Smooth muscle cell of the brain vasculature (primary cell): ENCODE measurements around the gene RHOXF2.
"Not testable (repeated sequence)": the region's sequence is repeated elsewhere in the genome, so short reads cannot be mapped to it uniquely, and the experiment has no call there.

Experiments
- DNase-seq: peaks from one replicate; pipeline ENCODE4 v3.0.0-alpha.2; 2012; ENCODE audit warnings: low read depth, low spot score

RHOXF2 gene

GRCh38 chrX:120196626-120197283 is 38.3 kb downstream of the RHOXF2 start:
- not testable (repeated sequence) for DNase-seq

- no peak for DNase-seq
Observed at GRCh38 chrX:120200851-120201250, 42.4 kb downstream of the RHOXF2 start.

DNA sequence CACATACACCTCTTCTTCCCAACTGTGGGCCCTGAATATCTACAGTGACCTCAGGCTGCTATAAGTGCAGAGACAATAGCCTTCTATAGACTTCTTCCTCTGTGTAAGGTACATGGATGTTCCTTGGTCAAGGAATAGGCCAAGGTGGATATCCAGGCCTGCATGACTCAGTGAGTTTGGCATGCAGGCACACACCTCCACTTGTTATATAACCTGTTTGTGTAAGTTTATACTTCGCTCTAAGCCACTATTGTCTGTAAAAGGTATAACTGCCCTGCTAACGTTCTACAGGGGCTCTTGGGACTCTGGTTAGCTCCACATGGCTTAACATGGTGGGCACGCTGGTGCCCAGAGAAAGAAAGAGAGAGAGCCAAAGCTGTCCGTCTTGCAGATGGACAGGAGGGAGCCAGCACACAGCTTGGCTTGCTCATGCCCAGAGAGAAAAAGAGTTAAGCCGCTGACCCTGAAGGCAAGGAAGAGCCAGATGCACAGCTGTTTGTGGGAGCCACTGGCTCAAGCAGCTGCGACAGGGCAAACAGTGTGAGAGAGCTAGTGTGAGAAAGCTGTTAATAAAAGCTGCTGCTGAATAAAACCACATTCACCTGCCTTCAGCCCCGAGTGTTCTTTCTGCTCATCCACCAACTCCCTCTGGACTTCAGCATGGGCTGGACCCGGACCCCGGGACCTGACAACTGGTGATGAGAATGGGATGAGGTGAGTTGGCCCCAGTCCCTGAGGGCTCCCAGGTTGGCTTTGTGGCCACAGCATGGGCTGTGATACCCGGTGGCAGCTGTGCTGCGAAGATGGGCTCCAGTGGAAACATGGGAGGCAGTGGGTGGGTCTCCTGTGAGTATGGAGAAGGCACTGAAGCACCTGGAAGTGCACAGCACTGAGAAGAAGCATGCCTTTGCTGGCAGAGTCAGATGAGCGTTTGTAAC is 47.7 kb downstream of the RHOXF2 start:
- no peak for DNase-seq

GRCh38 chrX:120207009-120207605 is 48.7 kb downstream of the RHOXF2 start:
- no peak for DNase-seq

- peak; percentile 23 for DNase-seq
Observed at GRCh38 chrX:120213438-120214265, 55.2 kb downstream of the RHOXF2 start.
